ENCODE measurements around the gene CRIM1.

DNA sequence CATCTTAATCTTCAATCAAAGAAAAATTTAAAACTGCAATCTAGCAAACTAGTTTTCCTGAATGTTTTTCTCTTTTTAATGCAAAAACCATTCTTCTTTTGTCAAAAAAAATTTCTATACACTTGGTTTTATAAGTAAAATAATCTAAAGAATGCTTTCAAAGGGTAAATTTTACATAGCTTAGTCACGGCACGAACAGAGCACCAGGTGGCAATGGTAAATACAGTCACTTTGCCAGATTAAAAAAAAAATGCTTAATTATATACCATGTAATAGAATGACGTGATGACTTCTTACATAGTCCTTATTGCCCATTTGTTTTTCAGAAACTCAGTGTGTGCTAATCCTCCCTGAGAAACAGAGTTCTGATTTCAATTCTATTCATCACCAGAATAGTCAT, 232.0 kb downstream of the CRIM1 start:
- TF ChIP-seq YY1 (IDR thresholded peaks at IDR 0.05; ENCODE audit: insufficient read depth, insufficient read length): no peak
- TF ChIP-seq ZNF274 (IDR thresholded peaks at IDR 0.05; ENCODE audit: low read depth, low read length): no peak
- no peak for TF ChIP-seq SUZ12 (IDR thresholded peaks at IDR 0.05; ENCODE audit: extremely low read depth, insufficient read depth, insufficient read length)
